Measurements from ENCODE around the gene EMC10.
"Not testable (repeated sequence)": the region's sequence is repeated elsewhere in the genome, so short reads cannot be mapped to it uniquely, and the experiment has no call there.

Gene EMC10

GRCh38 chr19:50466706-50467039, 9.6 kb upstream of the EMC10 start:
- no peak overlapping the region for H3K4ac ChIP-seq (ENCODE audit: low read depth, low read length)
- peaks cover 2% of the 10 kb centered on the region for H3K9me3 ChIP-seq (ENCODE audit: insufficient read depth, low read depth, low read length)
- no peak overlapping the region for H3K4me2 ChIP-seq (ENCODE audit: low read length)
- H2AFZ ChIP-seq (ENCODE audit: insufficient read depth, low read length, poor library complexity), result no peak overlapping the region
- no peak overlapping the region for H3K18ac ChIP-seq (ENCODE audit: low read length)
- H2BK5ac ChIP-seq (ENCODE audit: low read depth, low read length, poor library complexity), result no peak overlapping the region
- H4K12ac ChIP-seq (ENCODE audit: low read depth, low read length), result no peak overlapping the region
- H3K27ac ChIP-seq (ENCODE audit: low read depth, low read length), result no peak overlapping the region
- no peak overlapping the region for H3K14ac ChIP-seq (ENCODE audit: low read length)
- peaks cover 0 to 6% of the 10 kb centered on the region in 2 experiments for H3K4me1 ChIP-seq (ENCODE audit: control insufficient read depth in 1 of 2, insufficient read depth in 2 of 2, low read length in 2 of 2)
- H2BK120ac ChIP-seq (ENCODE audit: insufficient read depth, low read length, poor library complexity), result no peak overlapping the region
- H4K8ac ChIP-seq (ENCODE audit: low read depth, low read length), result no peak overlapping the region
- H3K36me3 ChIP-seq (ENCODE audit: control insufficient read depth in 1 of 2, insufficient read depth in 2 of 2, low read length in 2 of 2), result no peaks in the 10 kb centered on the region
- H3K27me3 ChIP-seq (ENCODE audit: insufficient read depth, low read length), result no peaks in the 10 kb centered on the region
- H3K9ac ChIP-seq (ENCODE audit: low read length), result no peak overlapping the region
- no CpG with 5 or more reads among the region's 11 CpGs for WGBS (ENCODE audit: extremely low coverage, insufficient coverage, insufficient read length)
- H3K79me1 ChIP-seq (ENCODE audit: low read length), result no peaks in the 10 kb centered on the region
- H2AK5ac ChIP-seq (ENCODE audit: low read length), result no peak overlapping the region
- no peak overlapping the region for H3K4me3 ChIP-seq (ENCODE audit: low read depth, low read length)
- H4K91ac ChIP-seq (ENCODE audit: low read depth, low read length), result no peak overlapping the region
- H3K23ac ChIP-seq (ENCODE audit: low read length), result no peak overlapping the region
- H2BK12ac ChIP-seq (ENCODE audit: low read length), result no peak overlapping the region
- DNase-seq, result no peak
- H3K79me2 ChIP-seq (ENCODE audit: control insufficient read depth, insufficient read depth, low read length, poor library complexity), result no peaks in the 10 kb centered on the region

GRCh38 chr19:50467566-50467965, 8.7 kb upstream of the EMC10 start:
- Histone ChIP-seq H3K79me1 (ENCODE audit: low read length) (no peaks in the 10 kb centered on the region), H3K27me3 (ENCODE audit: insufficient read depth, low read length) (no peaks in the 10 kb centered on the region), H4K91ac (ENCODE audit: low read depth, low read length) (no peak overlapping the region), H2AFZ (ENCODE audit: insufficient read depth, low read length, poor library complexity) (no peak overlapping the region), H2BK5ac (ENCODE audit: low read depth, low read length, poor library complexity) (no peak overlapping the region), H3K9ac (ENCODE audit: low read length) (no peak overlapping the region), H3K36me3 (ENCODE audit: control insufficient read depth in 1 of 2, insufficient read depth in 2 of 2, low read length in 2 of 2) (no peaks in the 10 kb centered on the region), H4K12ac (ENCODE audit: low read depth, low read length) (no peak overlapping the region), H3K14ac (ENCODE audit: low read length) (no peak overlapping the region), H2BK120ac (ENCODE audit: insufficient read depth, low read length, poor library complexity) (no peak overlapping the region), H2BK12ac (ENCODE audit: low read length) (no peak overlapping the region), H3K4me1 (ENCODE audit: control insufficient read depth in 1 of 2, insufficient read depth in 2 of 2, low read length in 2 of 2) (peaks cover 0 to 6% of the 10 kb centered on the region in 2 experiments), H2AK5ac (ENCODE audit: low read length) (no peak overlapping the region), H3K23ac (ENCODE audit: low read length) (no peak overlapping the region), H3K18ac (ENCODE audit: low read length) (no peak overlapping the region), H3K9me3 (ENCODE audit: insufficient read depth, low read depth, low read length) (peaks cover 2% of the 10 kb centered on the region), H3K27ac (ENCODE audit: low read depth, low read length) (no peak overlapping the region), H3K79me2 (ENCODE audit: control insufficient read depth, insufficient read depth, low read length, poor library complexity) (no peaks in the 10 kb centered on the region), H3K4me2 (ENCODE audit: low read length) (no peak overlapping the region), H3K4ac (ENCODE audit: low read depth, low read length) (no peak overlapping the region), H3K4me3 (ENCODE audit: low read depth, low read length) (no peak overlapping the region), H4K8ac (ENCODE audit: low read depth, low read length) (no peak overlapping the region)
- WGBS (ENCODE audit: extremely low coverage, insufficient coverage, insufficient read length), result no CpG with 5 or more reads among the region's 18 CpGs
- DNase-seq, result no peak

- Histone ChIP-seq H4K12ac (ENCODE audit: low read depth, low read length) (no peak overlapping the region), H2BK5ac (ENCODE audit: low read depth, low read length, poor library complexity) (no peak overlapping the region), H3K4me1 (ENCODE audit: control insufficient read depth in 1 of 2, insufficient read depth in 2 of 2, low read length in 2 of 2) (peaks cover 0 to 6% of the 10 kb centered on the region in 2 experiments), H3K27me3 (ENCODE audit: insufficient read depth, low read length) (no peaks in the 10 kb centered on the region), H3K79me1 (ENCODE audit: low read length) (no peaks in the 10 kb centered on the region), H3K9me3 (ENCODE audit: insufficient read depth, low read depth, low read length) (peaks cover 2% of the 10 kb centered on the region), H2BK12ac (ENCODE audit: low read length) (no peak overlapping the region), H3K18ac (ENCODE audit: low read length) (no peak overlapping the region), H2AFZ (ENCODE audit: insufficient read depth, low read length, poor library complexity) (no peak overlapping the region), H3K4me2 (ENCODE audit: low read length) (no peak overlapping the region), H2BK120ac (ENCODE audit: insufficient read depth, low read length, poor library complexity) (no peak overlapping the region), H3K27ac (ENCODE audit: low read depth, low read length) (no peak overlapping the region), H3K23ac (ENCODE audit: low read length) (no peak overlapping the region), H3K79me2 (ENCODE audit: control insufficient read depth, insufficient read depth, low read length, poor library complexity) (no peaks in the 10 kb centered on the region), H3K36me3 (ENCODE audit: control insufficient read depth in 1 of 2, insufficient read depth in 2 of 2, low read length in 2 of 2) (no peaks in the 10 kb centered on the region), H3K14ac (ENCODE audit: low read length) (no peak overlapping the region), H2AK5ac (ENCODE audit: low read length) (no peak overlapping the region), H3K4me3 (ENCODE audit: low read depth, low read length) (no peak overlapping the region), H4K91ac (ENCODE audit: low read depth, low read length) (no peak overlapping the region), H3K9ac (ENCODE audit: low read length) (no peak overlapping the region), H4K8ac (ENCODE audit: low read depth, low read length) (no peak overlapping the region), H3K4ac (ENCODE audit: low read depth, low read length) (no peak overlapping the region)
- DNase-seq, result no peak
- WGBS (ENCODE audit: extremely low coverage, insufficient coverage, insufficient read length), result no CpG with 5 or more reads among the region's 6 CpGs
Observed at GRCh38 chr19:50468818-50469217, 7.5 kb upstream of the EMC10 start.

- not testable (repeated sequence) for H3K23ac ChIP-seq (ENCODE audit: low read length); H3K27ac ChIP-seq (ENCODE audit: low read depth, low read length); H3K79me1 ChIP-seq (ENCODE audit: low read length); H4K12ac ChIP-seq (ENCODE audit: low read depth, low read length); H3K79me2 ChIP-seq (ENCODE audit: control insufficient read depth, insufficient read depth, low read length, poor library complexity); H4K91ac ChIP-seq (ENCODE audit: low read depth, low read length); H3K9ac ChIP-seq (ENCODE audit: low read length); H4K8ac ChIP-seq (ENCODE audit: low read depth, low read length); H3K4ac ChIP-seq (ENCODE audit: low read depth, low read length); H2BK5ac ChIP-seq (ENCODE audit: low read depth, low read length, poor library complexity); DNase-seq; H3K4me3 ChIP-seq (ENCODE audit: low read depth, low read length); H3K9me3 ChIP-seq (ENCODE audit: insufficient read depth, low read depth, low read length); H2BK12ac ChIP-seq (ENCODE audit: low read length); H3K18ac ChIP-seq (ENCODE audit: low read length); H3K27me3 ChIP-seq (ENCODE audit: insufficient read depth, low read length); H2AFZ ChIP-seq (ENCODE audit: insufficient read depth, low read length, poor library complexity); H3K4me2 ChIP-seq (ENCODE audit: low read length); H2AK5ac ChIP-seq (ENCODE audit: low read length); H3K36me3 ChIP-seq (ENCODE audit: control insufficient read depth in 1 of 2, insufficient read depth in 2 of 2, low read length in 2 of 2); H2BK120ac ChIP-seq (ENCODE audit: insufficient read depth, low read length, poor library complexity); H3K14ac ChIP-seq (ENCODE audit: low read length)
- no CpG with 5 or more reads among the region's 3 CpGs for WGBS (ENCODE audit: extremely low coverage, insufficient coverage, insufficient read length)
- peaks cover 3 to 13% of the 10 kb centered on the region in 2 experiments for H3K4me1 ChIP-seq (ENCODE audit: control insufficient read depth in 1 of 2, insufficient read depth in 2 of 2, low read length in 2 of 2)
Observed at GRCh38 chr19:50473336-50473735, 3.0 kb upstream of the EMC10 start.
